GM10847 (cell line): Measurements from ENCODE around the gene MAP3K20.

Source experiments
- POLR2A ChIP-seq: IDR thresholded peaks from 2 replicates; pipeline ENCODE4 v1.6.1; 2011; ENCODE audit not compliant: insufficient read length; ENCODE audit errors: extremely low read depth

The MAP3K20 gene

GRCh38 chr2:173124441-173124840 is 48.8 kb downstream of the MAP3K20 start:
- TF ChIP-seq POLR2A = no peak

DNA sequence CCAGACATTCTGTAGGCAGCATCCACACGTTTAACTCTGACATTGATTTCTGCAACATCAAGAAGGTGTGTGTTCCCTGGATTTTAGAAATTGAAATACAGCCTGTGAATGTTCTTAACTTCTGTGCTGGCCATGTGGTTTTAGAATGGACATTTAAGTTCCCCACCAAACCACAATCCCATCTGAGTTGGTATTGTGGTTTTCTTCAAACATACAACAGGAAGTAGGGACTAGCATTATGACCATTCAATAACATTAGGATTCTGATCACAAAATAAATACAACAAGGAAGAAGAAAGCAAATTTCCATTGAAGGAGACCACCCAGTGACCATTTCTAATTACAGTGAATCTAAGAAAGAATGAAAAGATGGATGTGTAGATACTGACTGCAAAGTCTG is 51.2 kb downstream of the MAP3K20 start:
- TF ChIP-seq POLR2A = no peak

GRCh38 chr2:173130496-173131465 is 55.1 kb downstream of the MAP3K20 start:
- TF ChIP-seq POLR2A = no peak

DNA sequence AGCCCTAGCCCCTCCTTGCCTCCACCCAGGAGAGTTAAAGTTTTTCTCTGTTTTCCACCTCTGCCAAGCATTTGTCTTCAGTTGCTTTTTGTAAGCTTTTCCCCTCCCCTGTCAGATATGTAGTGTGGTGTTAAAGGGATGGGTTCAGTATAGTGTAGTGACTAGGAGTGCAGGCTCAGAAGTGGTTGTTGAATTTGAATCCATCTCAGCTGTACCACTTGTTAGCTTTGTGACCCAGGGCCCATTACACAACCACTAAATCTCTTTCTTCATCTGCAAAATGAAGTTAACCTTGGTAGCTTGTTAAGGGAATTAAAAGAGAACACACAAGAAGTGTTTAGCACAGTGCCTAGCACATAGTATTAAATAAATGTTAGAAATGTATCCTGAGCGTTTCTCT is 56.9 kb downstream of the MAP3K20 start:
- no peak for TF ChIP-seq POLR2A

GRCh38 chr2:173134703-173135102 is 59.1 kb downstream of the MAP3K20 start:
- no peak for TF ChIP-seq POLR2A

DNA sequence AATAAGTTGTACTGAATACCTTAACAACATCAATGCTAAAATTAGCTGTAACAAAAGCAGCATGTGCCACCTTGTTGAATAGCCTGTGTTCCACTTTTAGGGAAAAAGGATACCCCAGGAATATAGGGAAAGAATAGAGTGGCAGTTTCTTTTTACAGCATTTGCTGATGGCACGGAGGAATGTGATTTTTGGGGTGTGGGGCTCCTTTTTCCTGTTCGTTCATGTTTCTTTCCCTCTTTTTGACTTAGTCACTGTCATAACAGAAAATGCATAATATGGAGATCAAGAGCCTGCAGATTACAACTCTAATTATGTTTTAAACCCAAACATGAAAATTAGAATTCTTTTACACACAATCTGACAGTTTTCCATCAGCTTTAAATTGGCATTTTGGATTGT is 60.4 kb downstream of the MAP3K20 start:
- TF ChIP-seq POLR2A = no peak

GRCh38 chr2:173136599-173136998 is 61.0 kb downstream of the MAP3K20 start:
- TF ChIP-seq POLR2A = no peak

- no peak for TF ChIP-seq POLR2A
Observed at GRCh38 chr2:173137610-173138009, 62.0 kb downstream of the MAP3K20 start.

DNA sequence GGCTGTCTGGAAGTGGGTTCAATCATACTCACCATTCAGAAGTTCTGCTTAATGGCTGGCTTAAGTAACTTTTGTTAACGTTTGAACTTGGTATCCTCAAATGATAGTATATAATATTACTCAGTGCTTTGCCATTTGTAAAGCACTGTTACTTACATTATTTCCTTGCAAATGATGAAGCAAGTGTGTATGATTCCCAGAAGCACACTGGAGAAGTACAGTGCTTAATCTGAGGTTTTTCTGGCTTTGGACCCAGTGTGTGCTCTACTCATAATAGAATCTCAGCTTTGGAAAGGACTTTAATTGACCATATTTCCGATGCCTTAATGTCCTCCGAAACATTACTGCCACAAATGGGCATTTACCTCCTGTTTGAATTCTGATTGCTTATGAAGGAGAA is 63.3 kb downstream of the MAP3K20 start:
- TF ChIP-seq POLR2A = no peak

- TF ChIP-seq POLR2A = no peak
Observed at GRCh38 chr2:173141666-173142065, 66.0 kb downstream of the MAP3K20 start.

DNA sequence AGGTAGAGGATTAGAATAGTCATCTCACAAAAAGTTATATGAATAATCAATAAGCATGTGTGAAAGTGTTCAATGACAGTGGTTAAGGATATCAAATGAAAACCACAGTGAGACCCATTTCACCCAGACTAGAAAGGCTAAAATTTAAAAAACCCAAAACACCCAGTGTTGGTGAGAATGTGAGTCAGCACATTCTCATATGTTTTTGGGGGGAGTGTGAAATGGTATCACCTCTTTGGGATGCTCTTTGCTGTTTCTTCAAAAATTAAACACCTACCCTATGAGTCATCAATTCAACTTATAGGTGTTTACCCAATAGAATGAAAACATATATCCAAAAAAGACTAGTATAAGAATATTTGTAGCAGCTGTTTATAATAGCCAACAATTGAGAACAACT is 69.8 kb downstream of the MAP3K20 start:
- no peak for TF ChIP-seq POLR2A

- TF ChIP-seq POLR2A = no peak
Observed at GRCh38 chr2:173146590-173146989, 70.9 kb downstream of the MAP3K20 start.

- no peak for TF ChIP-seq POLR2A
Observed at GRCh38 chr2:173148520-173148919, 72.9 kb downstream of the MAP3K20 start.

DNA sequence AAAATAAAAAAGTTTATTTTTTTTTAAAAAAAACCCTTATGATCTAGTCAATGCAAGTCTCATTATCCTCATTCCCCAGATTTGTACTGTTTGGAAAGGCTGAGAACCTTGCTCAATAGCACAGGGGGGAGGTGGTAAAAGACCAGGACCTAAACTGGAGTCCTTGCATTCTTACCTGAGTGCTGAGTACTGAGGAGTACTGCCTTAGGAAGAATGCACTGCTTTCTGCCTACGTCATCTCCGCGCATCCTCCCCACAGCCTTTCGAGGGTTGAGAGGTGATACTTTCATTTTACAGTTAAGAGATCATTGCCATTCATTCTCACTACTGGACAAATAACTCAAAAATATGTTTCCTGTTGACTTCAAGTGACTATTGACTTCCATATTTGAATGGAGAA is 73.8 kb downstream of the MAP3K20 start:
- TF ChIP-seq POLR2A = no peak

DNA sequence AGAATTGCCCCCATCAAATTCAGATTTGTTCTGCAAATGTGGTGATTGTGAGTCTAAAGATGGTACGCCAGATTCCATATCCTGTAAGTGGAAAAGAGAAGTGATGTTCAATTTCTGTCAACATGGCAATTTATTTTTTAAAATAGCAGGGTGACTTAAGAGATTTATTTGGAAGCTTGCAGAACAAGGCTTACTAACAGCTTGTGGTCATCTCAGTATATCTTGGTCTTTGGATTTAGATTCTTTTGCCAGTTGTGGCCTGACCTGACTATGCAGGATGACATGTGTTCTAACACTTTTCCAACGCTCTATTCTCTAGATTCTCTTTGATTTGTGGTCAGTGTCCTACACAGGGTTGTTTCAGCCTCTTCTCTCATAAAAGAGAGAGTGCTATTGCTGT is 74.4 kb downstream of the MAP3K20 start:
- TF ChIP-seq POLR2A = no peak

DNA sequence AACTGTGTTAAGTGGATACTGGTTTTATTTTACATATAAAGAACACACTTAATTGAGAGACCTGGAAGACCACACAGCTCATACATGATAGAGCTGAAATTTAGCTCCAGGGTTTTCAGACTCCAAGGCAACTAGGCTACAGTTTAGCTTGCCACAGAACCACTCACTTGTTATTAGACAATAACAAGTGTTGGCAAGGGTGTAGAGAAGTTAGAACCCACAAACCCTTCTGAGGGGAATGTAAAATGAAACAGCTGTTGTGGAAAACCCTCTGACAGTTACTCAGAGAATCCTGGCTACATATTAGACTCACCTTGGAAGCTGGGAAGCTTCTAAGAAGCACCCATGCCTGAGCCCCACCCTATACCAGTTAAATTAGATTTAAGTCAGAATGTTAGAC is 75.3 kb downstream of the MAP3K20 start:
- TF ChIP-seq POLR2A = no peak
